Calu3 (cell line): ENCODE measurements around the gene LIN7C. TPM values are rescaled to one million over a fixed set of nuclear protein-coding genes. Genes with fewer than 3 reads are reported as not detected.
A peak's percentile ranks its signal among the peaks of the same experiment; 100 is the strongest.
"Not testable (repeated sequence)": the region's sequence is repeated elsewhere in the genome, so short reads cannot be mapped to it uniquely, and the experiment has no call there.

Experiments used
- BruUV-seq: library from RNA; stranded (reverse); fragments of 400-500 nt; replicated peaks from 2 replicates; lab custom pipeline; 2021; lab: Mats Ljungman, UMichigan
- CTCF ChIA-PET: fragments of 300-600 bp; sonication (Branson Sonifier 250); formaldehyde crosslinking; loops from one replicate; lab custom pipeline; 2022; ENCODE audit warnings: antibody characterized with exemption; lab: Charles Lee
- DNase-seq: peaks from one replicate; pipeline ENCODE4 v3.0.0; 2022
- H3K27ac Mint-ChIP-seq: one replicate; pipeline ENCODE4 v1.8.0; 2022; ENCODE audit warnings: mixed read lengths; ENCODE audit not compliant: unreplicated experiment
- H3K27me3 Mint-ChIP-seq: one replicate; pipeline ENCODE4 v1.8.0; 2022; ENCODE audit warnings: mixed read lengths; ENCODE audit not compliant: unreplicated experiment
- H3K36me3 Mint-ChIP-seq: one replicate; pipeline ENCODE4 v1.8.0; 2022; ENCODE audit warnings: mild to moderate bottlenecking, moderate library complexity, mixed read lengths; ENCODE audit not compliant: insufficient read depth, unreplicated experiment
- H3K4me1 Mint-ChIP-seq: one replicate; pipeline ENCODE4 v1.8.0; 2022; ENCODE audit warnings: mild to moderate bottlenecking, low read depth, mixed read lengths; ENCODE audit not compliant: unreplicated experiment
- H3K4me3 Mint-ChIP-seq: one replicate; pipeline ENCODE4 v1.8.0; 2022; ENCODE audit warnings: mild to moderate bottlenecking, low read depth, moderate library complexity, mixed read lengths; ENCODE audit not compliant: unreplicated experiment
- H3K9me3 Mint-ChIP-seq: one replicate; pipeline ENCODE4 v1.8.0; 2022; ENCODE audit warnings: low read depth, mixed read lengths; ENCODE audit not compliant: unreplicated experiment
- CTCF ChIP-seq: fragments of 200-600 bp; IDR thresholded peaks from one replicate; pipeline ENCODE4 v1.8.0; 2022; ENCODE audit warnings: antibody characterized with exemption; ENCODE audit not compliant: unreplicated experiment
- intact Hi-C: fragments of 100-400 bp; cut with micrococcal nuclease; formaldehyde crosslinking; loops from one replicate; pipeline ENCODE4 v1.10.0; 2022; ENCODE audit not compliant: unreplicated experiment
- total RNA-seq: library from RNA; stranded (reverse); gene quantifications from 2 replicates; pipeline ENCODE4 v1.2.3, GENCODE V29; 2022

LIN7C gene
- total RNA-seq, 1 experiment from 2014 or later, result 43.7 TPM

GRCh38 chr11:27455667-27456066 is 50.9 kb downstream of the LIN7C start:
- no TSS peak for BruUV-seq

GRCh38 chr11:27453701-27454100 is 52.9 kb downstream of the LIN7C start:
- Mint-ChIP-seq H3K36me3 (no peaks in the 10 kb centered on the region), H3K9me3 (no peaks in the 10 kb centered on the region), H3K4me3 (no peak overlapping the region), H3K4me1 (peaks cover 69% of the 10 kb centered on the region), H3K27ac (no peak overlapping the region), H3K27me3 (no peaks in the 10 kb centered on the region)
- CTCF ChIA-PET, result no interaction called here
- intact Hi-C loops, result no loop called here
- BruUV-seq, result no TSS peak
- DNase-seq, result no peak
- TF ChIP-seq CTCF, result no peak

More at GRCh38 chr11:27455667-27456066, 50.9 kb downstream of the LIN7C start:
- H3K4me3 Mint-ChIP-seq, result peak overlapping the region; percentile 36
- no peaks in the 10 kb centered on the region for H3K36me3 Mint-ChIP-seq
- no peaks in the 10 kb centered on the region for H3K27me3 Mint-ChIP-seq
- DNase-seq, result no peak
- intact Hi-C loops, result loop anchor here (5.0 kb wide), 1 partner anchor 33 kb away; no protein-coding TSS in a partner anchor
- CTCF ChIA-PET, result interaction anchor here (1.0 to 1.9 kb wide), 6 partner anchors 9 to 160 kb away, joined by 3 to 9 read pairs (median 5); no protein-coding TSS in a partner anchor
- H3K27ac Mint-ChIP-seq, result peak overlapping the region; percentile 84
- H3K4me1 Mint-ChIP-seq, result peaks cover 69% of the 10 kb centered on the region
- TF ChIP-seq CTCF, result no peak
- no peaks in the 10 kb centered on the region for H3K9me3 Mint-ChIP-seq

GRCh38 chr11:27452147-27452546 is 54.4 kb downstream of the LIN7C start:
- H3K27me3 Mint-ChIP-seq, result no peaks in the 10 kb centered on the region
- CTCF ChIA-PET, result interaction anchor here (1.2 kb wide), 1 partner anchor 21 kb away, joined by 4 read pairs; the partner anchor contains the start of gene LGR4
- no peaks in the 10 kb centered on the region for H3K36me3 Mint-ChIP-seq
- no peak overlapping the region for H3K27ac Mint-ChIP-seq
- no peak for TF ChIP-seq CTCF
- no TSS peak for BruUV-seq
- H3K4me3 Mint-ChIP-seq, result no peak overlapping the region
- intact Hi-C loops, result no loop called here
- H3K9me3 Mint-ChIP-seq, result no peaks in the 10 kb centered on the region
- peaks cover 56% of the 10 kb centered on the region for H3K4me1 Mint-ChIP-seq
- no peak for DNase-seq

- intact Hi-C loops, result no loop called here
- H3K27ac Mint-ChIP-seq, result no peak overlapping the region
- CTCF ChIA-PET, result interaction anchor here (1.2 kb wide), 1 partner anchor 21 kb away, joined by 4 read pairs; the partner anchor contains the start of gene LGR4
These were observed 55.2 kb downstream of the LIN7C start for GRCh38 chr11:27451244-27451965.

GRCh38 chr11:27448184-27448540 is 58.4 kb downstream of the LIN7C start:
- H3K4me3 Mint-ChIP-seq, DNase-seq, intact Hi-C loops, CTCF ChIA-PET, H3K36me3 Mint-ChIP-seq, H3K9me3 Mint-ChIP-seq, BruUV-seq, H3K27ac Mint-ChIP-seq, H3K27me3 Mint-ChIP-seq: not testable (repeated sequence)
- peaks cover 39% of the 10 kb centered on the region for H3K4me1 Mint-ChIP-seq

More at GRCh38 chr11:27451244-27451965, 55.2 kb downstream of the LIN7C start:
- Mint-ChIP-seq H3K4me1 (peaks cover 49% of the 10 kb centered on the region), H3K27me3 (no peaks in the 10 kb centered on the region), H3K36me3 (no peaks in the 10 kb centered on the region), H3K4me3 (no peak overlapping the region), H3K9me3 (no peaks in the 10 kb centered on the region)
- no peak for TF ChIP-seq CTCF
- no TSS peak for BruUV-seq
- DNase-seq, result no peak
